Measurements from ENCODE around the gene OLFML1. TPM values are rescaled to one million over a fixed set of nuclear protein-coding genes. Genes with fewer than 3 reads are reported as not detected.

OLFML1 gene
- total RNA-seq, 1 donor from 2014 or later: not detected

DNA sequence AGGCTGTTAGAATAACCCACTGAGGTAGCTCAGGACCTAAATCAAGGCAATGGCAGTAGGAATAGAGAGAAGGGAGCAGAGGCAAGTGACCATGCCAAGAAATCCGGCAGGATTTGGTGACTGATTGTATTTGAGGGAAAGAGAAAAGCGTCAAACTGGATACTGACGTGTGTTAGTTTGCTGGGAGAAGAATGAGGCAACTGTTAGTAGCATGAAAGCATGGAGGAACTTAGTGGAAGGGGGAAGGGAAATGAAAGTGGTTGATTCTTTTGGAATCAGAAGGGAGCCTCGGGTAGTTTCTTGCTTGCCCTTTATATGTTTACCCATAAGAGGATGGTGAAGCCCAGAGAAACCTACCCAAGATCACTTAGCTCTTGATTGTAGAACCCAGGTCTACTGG is 36.8 kb downstream of the OLFML1 start:
- H3K4me1 Mint-ChIP-seq (ENCODE audit: low read depth, unreplicated experiment): no peaks in the 10 kb centered on the region
- H3K9me3 Mint-ChIP-seq (ENCODE audit: unreplicated experiment): no peaks in the 10 kb centered on the region
- H3K36me3 Mint-ChIP-seq (ENCODE audit: unreplicated experiment): no peaks in the 10 kb centered on the region
- no peak overlapping the region for H3K4me3 Mint-ChIP-seq (ENCODE audit: unreplicated experiment)
- no peak for DNase-seq
- TF ChIP-seq, protein P1, sequence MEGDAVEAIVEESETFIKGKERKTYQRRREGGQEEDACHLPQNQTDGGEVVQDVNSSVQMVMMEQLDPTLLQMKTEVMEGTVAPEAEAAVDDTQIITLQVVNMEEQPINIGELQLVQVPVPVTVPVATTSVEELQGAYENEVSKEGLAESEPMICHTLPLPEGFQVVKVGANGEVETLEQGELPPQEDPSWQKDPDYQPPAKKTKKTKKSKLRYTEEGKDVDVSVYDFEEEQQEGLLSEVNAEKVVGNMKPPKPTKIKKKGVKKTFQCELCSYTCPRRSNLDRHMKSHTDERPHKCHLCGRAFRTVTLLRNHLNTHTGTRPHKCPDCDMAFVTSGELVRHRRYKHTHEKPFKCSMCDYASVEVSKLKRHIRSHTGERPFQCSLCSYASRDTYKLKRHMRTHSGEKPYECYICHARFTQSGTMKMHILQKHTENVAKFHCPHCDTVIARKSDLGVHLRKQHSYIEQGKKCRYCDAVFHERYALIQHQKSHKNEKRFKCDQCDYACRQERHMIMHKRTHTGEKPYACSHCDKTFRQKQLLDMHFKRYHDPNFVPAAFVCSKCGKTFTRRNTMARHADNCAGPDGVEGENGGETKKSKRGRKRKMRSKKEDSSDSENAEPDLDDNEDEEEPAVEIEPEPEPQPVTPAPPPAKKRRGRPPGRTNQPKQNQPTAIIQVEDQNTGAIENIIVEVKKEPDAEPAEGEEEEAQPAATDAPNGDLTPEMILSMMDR (IDR thresholded peaks at IDR 0.05; ENCODE audit: partially characterized antibody, unreplicated experiment): no peak
- H3K27ac Mint-ChIP-seq (ENCODE audit: unreplicated experiment): no peak overlapping the region
- H3K27me3 Mint-ChIP-seq (ENCODE audit: unreplicated experiment): peaks cover 5% of the 10 kb centered on the region

DNA sequence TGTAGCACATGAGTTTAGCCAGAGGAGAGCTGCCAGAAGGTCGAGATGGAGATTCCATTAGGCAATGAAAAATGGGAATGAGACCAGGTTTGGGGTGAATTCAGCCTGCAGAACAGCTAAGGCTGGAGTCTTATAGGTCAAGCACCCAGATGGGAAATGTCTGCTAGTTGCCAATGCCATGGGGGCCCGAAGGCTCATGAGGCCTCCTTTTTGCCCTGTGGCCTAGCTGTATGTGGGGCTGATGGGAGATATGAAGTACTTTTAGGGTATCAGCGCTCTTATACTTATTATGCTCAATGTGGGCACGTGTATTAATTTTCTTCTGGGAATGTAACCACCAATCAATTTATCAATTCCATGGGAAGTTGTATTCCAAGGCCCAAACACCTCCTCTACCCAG is 37.2 kb downstream of the OLFML1 start:
- Mint-ChIP-seq H3K27me3 (ENCODE audit: unreplicated experiment) (peaks cover 4% of the 10 kb centered on the region), H3K27ac (ENCODE audit: unreplicated experiment) (no peak overlapping the region), H3K9me3 (ENCODE audit: unreplicated experiment) (no peaks in the 10 kb centered on the region), H3K36me3 (ENCODE audit: unreplicated experiment) (no peaks in the 10 kb centered on the region), H3K4me1 (ENCODE audit: low read depth, unreplicated experiment) (no peaks in the 10 kb centered on the region), H3K4me3 (ENCODE audit: unreplicated experiment) (no peak overlapping the region)
- TF ChIP-seq, protein P1 (IDR thresholded peaks at IDR 0.05; ENCODE audit: partially characterized antibody, unreplicated experiment): no peak
- DNase-seq: no peak

DNA sequence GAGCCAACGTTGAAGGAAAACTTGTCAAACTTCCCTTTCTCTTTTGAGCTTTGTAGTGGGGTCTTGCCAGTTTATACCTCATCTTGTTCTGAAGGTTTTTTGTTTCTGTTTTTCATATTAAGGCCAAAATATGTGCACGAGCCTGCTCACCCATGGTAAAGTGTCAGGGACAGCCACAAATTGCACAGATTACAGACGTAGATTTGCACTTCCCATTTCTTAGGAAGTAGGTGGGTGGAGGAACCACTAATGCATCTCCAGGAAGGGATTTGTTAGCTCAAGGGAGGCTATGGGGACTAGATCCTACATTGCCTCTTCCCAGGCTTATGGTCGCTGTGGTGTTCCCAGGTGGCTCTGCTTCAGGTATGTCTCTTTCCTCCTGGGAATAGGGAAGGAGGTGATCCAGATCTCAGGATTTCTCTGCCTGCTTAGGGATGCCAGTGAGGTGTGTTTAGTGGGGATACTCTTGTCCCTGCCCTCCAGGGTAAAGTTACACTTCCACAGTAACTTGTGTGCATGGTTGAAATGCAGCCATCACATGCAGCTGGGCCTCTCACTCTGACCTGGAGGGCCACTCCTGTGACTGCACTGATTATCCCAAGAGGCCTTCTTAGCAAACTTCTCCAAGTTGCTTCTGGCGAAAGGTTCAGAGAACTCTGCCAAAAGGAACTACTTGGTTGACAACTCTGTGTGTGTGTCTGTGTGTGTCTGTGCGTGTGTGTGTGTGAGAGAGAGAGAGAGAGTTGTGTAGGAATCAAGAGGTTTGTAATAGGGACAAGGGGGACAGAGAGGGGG is 38.3 kb downstream of the OLFML1 start:
- no peak for DNase-seq
- no peaks in the 10 kb centered on the region for H3K4me1 Mint-ChIP-seq (ENCODE audit: low read depth, unreplicated experiment)
- no peak overlapping the region for H3K27ac Mint-ChIP-seq (ENCODE audit: unreplicated experiment)
- TF ChIP-seq, protein P1 (IDR thresholded peaks at IDR 0.05; ENCODE audit: partially characterized antibody, unreplicated experiment): no peak
- H3K9me3 Mint-ChIP-seq (ENCODE audit: unreplicated experiment): no peaks in the 10 kb centered on the region
- peaks cover 4% of the 10 kb centered on the region for H3K27me3 Mint-ChIP-seq (ENCODE audit: unreplicated experiment)
- no peaks in the 10 kb centered on the region for H3K36me3 Mint-ChIP-seq (ENCODE audit: unreplicated experiment)
- H3K4me3 Mint-ChIP-seq (ENCODE audit: unreplicated experiment): no peak overlapping the region

DNA sequence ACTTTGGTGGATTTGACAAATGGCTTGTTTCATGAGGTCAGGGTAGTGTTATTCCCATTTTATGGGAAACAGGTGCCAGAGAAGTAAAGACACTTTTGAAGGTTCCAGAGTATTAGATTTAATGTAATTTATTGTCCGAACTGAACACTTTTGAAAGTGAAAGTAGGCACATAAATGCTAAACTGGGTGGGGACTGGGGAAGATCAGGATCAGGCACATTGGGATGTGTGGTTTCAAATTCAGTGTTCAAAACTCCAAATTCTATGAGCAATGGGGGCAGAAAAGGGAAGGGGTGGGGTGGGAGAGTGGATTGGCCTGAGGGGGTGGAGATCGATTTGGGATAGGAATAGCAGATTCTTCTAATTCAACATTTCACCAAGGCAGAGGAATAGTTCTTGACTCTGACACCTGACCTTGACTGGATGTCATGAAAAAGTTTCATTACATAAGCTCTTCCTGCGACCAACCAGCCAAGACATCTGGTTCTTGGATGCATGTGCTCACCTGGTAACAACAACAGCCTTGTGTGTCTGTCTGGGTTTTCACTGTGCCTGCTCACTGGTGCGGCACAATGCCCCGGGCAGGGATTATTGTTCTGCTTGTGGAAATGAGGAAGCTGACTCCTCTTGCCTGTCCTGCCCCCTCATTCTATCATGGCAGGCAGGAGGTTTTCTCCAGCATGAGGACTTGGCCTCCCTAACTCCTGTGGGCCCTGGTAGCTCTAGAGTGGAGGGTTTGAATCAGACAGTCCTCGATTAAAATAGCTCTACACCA is 39.3 kb downstream of the OLFML1 start:
- no peak for DNase-seq
- H3K4me3 Mint-ChIP-seq (ENCODE audit: unreplicated experiment): no peak overlapping the region

More for the DNA sequence above, 39.3 kb downstream of the OLFML1 start:
- Mint-ChIP-seq H3K9me3 (ENCODE audit: unreplicated experiment) (no peaks in the 10 kb centered on the region), H3K4me1 (ENCODE audit: low read depth, unreplicated experiment) (no peaks in the 10 kb centered on the region), H3K27me3 (ENCODE audit: unreplicated experiment) (peaks cover 3% of the 10 kb centered on the region), H3K27ac (ENCODE audit: unreplicated experiment) (no peak overlapping the region), H3K36me3 (ENCODE audit: unreplicated experiment) (no peaks in the 10 kb centered on the region)
- TF ChIP-seq, protein P1 (IDR thresholded peaks at IDR 0.05; ENCODE audit: partially characterized antibody, unreplicated experiment): no peak

Data from glutamatergic neuron (in vitro differentiated cells).